SK-N-SH (cell line): ENCODE results near the gene ABR. TPM values are rescaled to one million over a fixed set of nuclear protein-coding genes. Genes with fewer than 3 reads are reported as not detected.

Experiments used
- CTCF ChIA-PET: fragments of 300-600, 350-600 bp; formaldehyde crosslinking; extraction: SDS; loops from one replicate; lab custom pipeline; 2021; lab: Yijun Ruan, JAX
- POLR2A ChIA-PET: fragments of 350-600 bp; sonication (Branson Sonifier 250); formaldehyde crosslinking; extraction: SDS; loops from one replicate; lab custom pipeline; 2020; ENCODE audit warnings: antibody characterized with exemption, inconsistent platforms; lab: Yijun Ruan, JAX
- DNase-seq: peaks from one replicate; pipeline ENCODE4 v3.0.0; 2012
- H2AFZ ChIP-seq: fragments of 200-600 bp; sonication (generic); 2 replicates; pipeline ENCODE4 v1.8.1; 2016; ENCODE audit warnings: antibody characterized with exemption, mild to moderate bottlenecking, low read depth
- H3F3A ChIP-seq: fragments of 200-600 bp; sonication (generic); replicated peaks from 2 replicates; pipeline ENCODE3; 2016; ENCODE audit warnings: antibody characterized with exemption, mild to moderate bottlenecking; ENCODE audit not compliant: insufficient read depth
- H3K27ac ChIP-seq, 2 experiments: fragments of 200-500 bp in 1 of 2; fragments of 200-600 bp in 1 of 2; sonication (Bioruptor generic) in 1 of 2; sonication (generic), shearing (Covaris generic) in 1 of 2; 2 replicates each; pipeline versions ENCODE4 v1.5.1 to v1.6.1; 2014 to 2016; ENCODE audit warnings: low read depth in 2 of 2, inconsistent platforms in 1 of 2, low read length in 1 of 2, mild to moderate bottlenecking in 1 of 2, mixed read lengths in 1 of 2
- H3K27me3 ChIP-seq: fragments of 200-600 bp; sonication (generic), shearing (Covaris generic); 2 replicates; pipeline ENCODE4 v1.6.1; 2016; ENCODE audit warnings: mixed run types; ENCODE audit not compliant: insufficient read depth
- H3K36me3 ChIP-seq, 2 experiments: fragments of 200-500 bp in 1 of 2; fragments of 200-600 bp in 1 of 2; sonication (Bioruptor generic) in 1 of 2; sonication (generic) in 1 of 2; replicated peaks in 1 of 2; 2 replicates each; pipeline versions ENCODE3 to v1.5.1; 2014 to 2016; ENCODE audit warnings: low read length in 1 of 2, mild to moderate bottlenecking in 1 of 2; ENCODE audit not compliant: insufficient read depth in 2 of 2, control insufficient read depth in 1 of 2
- H3K4me1 ChIP-seq, 2 experiments: fragments of 200-500 bp in 1 of 2; fragments of 200-600 bp in 1 of 2; sonication (Bioruptor generic) in 1 of 2; sonication (generic), shearing (Covaris generic) in 1 of 2; 2 replicates each; pipeline versions ENCODE4 v1.5.1 to v1.6.1; 2014 to 2016; ENCODE audit warnings: low read depth in 1 of 2, low read length in 1 of 2, mixed run types in 1 of 2; ENCODE audit not compliant: insufficient read depth in 2 of 2, control insufficient read depth in 1 of 2
- H3K4me2 ChIP-seq: fragments of 200-600 bp; sonication (generic), shearing (Covaris generic); 2 replicates; pipeline ENCODE4 v1.6.1; 2017; ENCODE audit warnings: mixed run types
- H3K4me3 ChIP-seq, 2 experiments: fragments of 200-500 bp in 1 of 2; fragments of 200-600 bp in 1 of 2; sonication (Bioruptor generic) in 1 of 2; sonication (generic), shearing (Covaris generic) in 1 of 2; 2 replicates each; pipeline versions ENCODE4 v1.5.1 to v1.8.1; 2014 to 2016; ENCODE audit warnings: low read depth in 2 of 2, inconsistent platforms in 1 of 2, low read length in 1 of 2, mild to moderate bottlenecking in 1 of 2, mixed read lengths in 1 of 2, moderate library complexity in 1 of 2
- H3K79me2 ChIP-seq: fragments of 200-600 bp; sonication (generic); 2 replicates; pipeline ENCODE4 v1.8.1; 2017; ENCODE audit warnings: mild to moderate bottlenecking; ENCODE audit not compliant: insufficient read depth
- H3K9ac ChIP-seq: fragments of 200-600 bp; sonication (generic); 2 replicates; pipeline ENCODE4 v1.6.1; 2017; ENCODE audit warnings: mixed run types
- H3K9me2 ChIP-seq: fragments of 200-600 bp; sonication (generic); 2 replicates; pipeline ENCODE4 v1.6.1; 2017; ENCODE audit warnings: mixed run types
- H3K9me3 ChIP-seq: fragments of 200-600 bp; sonication (generic); 2 replicates; pipeline ENCODE4 v1.6.1; 2017; ENCODE audit warnings: mixed run types, mild to moderate bottlenecking, moderate library complexity
- H4K20me1 ChIP-seq: fragments of 200-600 bp; sonication (generic); 2 replicates; pipeline ENCODE4 v1.6.1; 2017; ENCODE audit warnings: mild to moderate bottlenecking, mixed run types; ENCODE audit not compliant: insufficient read depth
- EP300 ChIP-seq, 2 experiments: IDR thresholded peaks; 2 replicates each; pipeline versions ENCODE4 v1.4.0 to v1.6.1; 2012; ENCODE audit warnings: borderline replicate concordance in 1 of 2, low read depth in 1 of 2, low read length in 1 of 2
- EZH2phosphoT487 ChIP-seq: fragments of 200-600 bp; sonication (generic); IDR thresholded peaks from 2 replicates; pipeline ENCODE4 v1.6.1; 2017; ENCODE audit warnings: low read depth, mixed run types, mild to moderate bottlenecking, antibody characterized with exemption, moderate library complexity, borderline replicate concordance
- FOXJ3 ChIP-seq: sonication (generic); formaldehyde crosslinking; IDR thresholded peaks from 2 replicates; pipeline ENCODE4 v1.5.1; 2020; ENCODE audit warnings: mild to moderate bottlenecking, missing genetic modification reagents
- GABPA ChIP-seq: IDR thresholded peaks from 2 replicates; pipeline ENCODE4 v1.4.0; 2012; ENCODE audit warnings: low read depth, mild to moderate bottlenecking
- GATA2 ChIP-seq: sonication (generic); formaldehyde crosslinking; IDR thresholded peaks from 2 replicates; pipeline ENCODE4 v1.5.0; 2020; ENCODE audit warnings: mild to moderate bottlenecking, missing genetic modification reagents
- MAX ChIP-seq: IDR thresholded peaks from 2 replicates; pipeline ENCODE4 v1.4.0; 2012; ENCODE audit warnings: low read depth
- MEF2A ChIP-seq: IDR thresholded peaks from 2 replicates; pipeline ENCODE4 v1.4.0; 2012; ENCODE audit warnings: low read depth, borderline replicate concordance
- NRF1 ChIP-seq: IDR thresholded peaks from 2 replicates; pipeline ENCODE4 v1.6.1; 2012; ENCODE audit warnings: low read depth, mild to moderate bottlenecking, low read length
- POLR2AphosphoS5 ChIP-seq: IDR thresholded peaks from 2 replicates; pipeline ENCODE4 v1.6.1; 2012; ENCODE audit warnings: low read depth, low read length
- RAD21 ChIP-seq: IDR thresholded peaks from 2 replicates; pipeline ENCODE4 v1.6.1; 2012; ENCODE audit warnings: mild to moderate bottlenecking, low read length
- TEAD4 ChIP-seq: IDR thresholded peaks from 2 replicates; pipeline ENCODE4 v1.4.0; 2012; ENCODE audit warnings: mild to moderate bottlenecking, borderline replicate concordance; ENCODE audit not compliant: insufficient read depth
- USF2 ChIP-seq: fragments of 150-350 bp; IDR thresholded peaks from 2 replicates; pipeline ENCODE4 v1.6.1; 2017; ENCODE audit warnings: antibody characterized with exemption, low read length, low read depth, borderline replicate concordance
- ZBTB33 ChIP-seq: IDR thresholded peaks from 2 replicates; pipeline ENCODE4 v1.4.0; 2012; ENCODE audit warnings: low read depth, borderline replicate concordance
- WGBS: methylation state at CpG from one replicate; pipeline ENCODE4 v1.1.6; 2017; ENCODE audit warnings: low lambda C conversion rate; 5-methylcytosine and 5-hydroxymethylcytosine counted together
- polyA plus RNA-seq, 3 experiments: library from polyadenylated mRNA; depleted of rRNA; stranded (reverse); fragments of >200 nt; gene quantifications; 2 replicates each; pipeline ENCODE4 v1.2.3, GENCODE V29; 2012

Gene ABR
- polyA plus RNA-seq, 1 of the 3 experiments (the other 2 are of a cell fraction), result 117 TPM

- Histone ChIP-seq H3K4me3 (no peak overlapping the region), H3K9me3 (no peaks in the 10 kb centered on the region), H4K20me1 (peaks cover 20% of the 10 kb centered on the region; the same call in 1 of the 2 replicates), H3K9ac (no peak overlapping the region), H3K79me2 (peaks cover 12% of the 10 kb centered on the region; the same call in 1 of the 2 replicates), H3K4me2 (no peak overlapping the region), H3F3A (peaks cover 5% of the 10 kb centered on the region), H2AFZ (no peak overlapping the region), H3K9me2 (no peaks in the 10 kb centered on the region), H3K4me1 (peaks cover 0 to 6% of the 10 kb centered on the region in 2 experiments; a peak in 1 of 4 replicates), H3K27ac (no peak overlapping the region), H3K36me3 (peaks cover 5 to 21% of the 10 kb centered on the region in 2 experiments), H3K27me3 (no peaks in the 10 kb centered on the region)
- POLR2A ChIA-PET, result no interaction called here
- 97% methylated on average over 15 of the region's 21 CpGs for WGBS
- no peak for TF ChIP-seq GATA2 (CRISPR knock-in tag)
- TF ChIP-seq EZH2phosphoT487, result no peak
- no peak for TF ChIP-seq GABPA
- no peak for TF ChIP-seq MEF2A
- no peak for TF ChIP-seq MAX
- TF ChIP-seq EP300 (IDR thresholded peaks at IDR 0.05; ENCODE audit: borderline replicate concordance in 1 of 2, low read depth in 1 of 2, low read length in 1 of 2), result no peak
- TF ChIP-seq NRF1, result no peak
- TF ChIP-seq ZBTB33, result no peak
- TF ChIP-seq TEAD4, result no peak
- TF ChIP-seq RAD21, result no peak
- CTCF ChIA-PET, result interaction anchor here (0.8 to 7.2 kb wide), 4 partner anchors 13 to 63 kb away, joined by 3 to 54 read pairs (median 4); no protein-coding TSS in a partner anchor
- no peak for DNase-seq
Observed at GRCh38 chr17:1043601-1044251, 136.1 kb downstream of the ABR start.

GRCh38 chr17:1042486-1042885, 137.3 kb downstream of the ABR start:
- Histone ChIP-seq H4K20me1 (peaks cover 22% of the 10 kb centered on the region; the same call in 1 of the 2 replicates), H3K9me3 (no peaks in the 10 kb centered on the region), H3K27me3 (no peaks in the 10 kb centered on the region), H3K79me2 (peaks cover 12% of the 10 kb centered on the region; the same call in 1 of the 2 replicates), H3K27ac (no peak overlapping the region), H3K4me3 (no peak overlapping the region), H3K9me2 (no peaks in the 10 kb centered on the region), H3K36me3 (peaks cover 5 to 20% of the 10 kb centered on the region in 2 experiments), H3F3A (peaks cover 5% of the 10 kb centered on the region), H2AFZ (no peak overlapping the region), H3K4me1 (peaks cover 0 to 6% of the 10 kb centered on the region in 2 experiments; a peak in 1 of 4 replicates), H3K4me2 (no peak overlapping the region), H3K9ac (no peak overlapping the region)
- CTCF ChIA-PET, result interaction anchor here (0.7 to 7.2 kb wide), 3 partner anchors 14 to 67 kb away, joined by 3 to 54 read pairs (median 5); no protein-coding TSS in a partner anchor
- TF ChIP-seq USF2 (no peak), POLR2AphosphoS5 (no peak), FOXJ3 (no peak)
- 91% methylated on average over 19 of the region's 19 CpGs for WGBS
- DNase-seq, result no peak
- POLR2A ChIA-PET, result no interaction called here
